Psoas muscle (tissue), 8 donors: Measurements from ENCODE around the gene RFX1. TPM values are rescaled to one million over a fixed set of nuclear protein-coding genes. Genes with fewer than 3 reads are reported as not detected.

Experiments
- ATAC-seq, 4 donors: fragments of 200-7000 bp; cut with Tn5 transposase; one replicate each; pipeline ENCODE4 v1.9.1; 2020; ENCODE audit warnings: moderate library complexity in 3 of 4, mild to moderate bottlenecking in 2 of 4
- DNase-seq, 2 donors: peaks; one replicate each; pipeline ENCODE4 v3.0.0-alpha.2; 2020
- H3K27ac ChIP-seq: fragments of 200-600 bp; one replicate; pipeline ENCODE4 v1.8.0; 2022
- H3K27me3 ChIP-seq, 3 donors: fragments of 200-600 bp in 1 of 3; one replicate each; pipeline versions ENCODE4 v1.6.1 to v1.8.0; 2013 to 2022; ENCODE audit warnings: low read length in 2 of 3, mild to moderate bottlenecking in 2 of 3, moderate library complexity in 1 of 3; ENCODE audit not compliant: insufficient read depth in 3 of 3
- H3K36me3 ChIP-seq, 2 donors: fragments of 200-600 bp in 1 of 2; one replicate each; pipeline versions ENCODE4 v1.6.1 to v1.8.0; 2013 to 2022; ENCODE audit warnings: low read depth in 1 of 2, mild to moderate bottlenecking in 1 of 2, moderate library complexity in 1 of 2; ENCODE audit not compliant: insufficient read depth in 1 of 2
- H3K4me1 ChIP-seq: fragments of 200-600 bp; one replicate; pipeline ENCODE4 v1.8.0; 2022
- H3K4me3 ChIP-seq: fragments of 200-600 bp; one replicate; pipeline ENCODE4 v1.8.0; 2022; ENCODE audit warnings: mild to moderate bottlenecking
- H3K9me3 ChIP-seq: fragments of 200-600 bp; one replicate; pipeline ENCODE4 v1.8.0; 2022
- CTCF ChIP-seq: fragments of 200-600 bp; IDR thresholded peaks from one replicate; pipeline ENCODE4 v1.8.0; 2022; ENCODE audit warnings: antibody characterized with exemption
- WGBS, 3 donors: extraction: QIAGEN DNeasy Blood & Tissue Kit; methylation state at CpG; one replicate each; pipeline versions ENCODE4 v1.1.6 to v1.1.7; 2013; 5-methylcytosine and 5-hydroxymethylcytosine counted together
- intact Hi-C, 2 donors: fragments of 100-400 bp; cut with DNase I; formaldehyde crosslinking; loops; one replicate each; pipeline versions ENCODE4 v1.11.0 to v1.14.2; 2022
- polyA plus RNA-seq, 3 donors: library from polyadenylated mRNA; stranded (reverse); fragments of 200-250 nt; gene quantifications; one replicate each; pipeline ENCODE4 v1.2.3, GENCODE V29; 2013
- total RNA-seq, 4 donors: library from RNA; stranded (reverse); fragmentation: NEBNext Ultra II Directional in 2 of 4; extraction: Animal tissue kit (Norgen Biotek cat#: 25700) in 2 of 4; gene quantifications; one replicate each; pipeline versions ENCODE4 v1.2.1 to v1.2.4, GENCODE V29; 2021 to 2023
- donor health status: healthy with polysubstance abuse.
- donor health status: DM: no; HTN: no; CAD: no; lungs with moderate emphysema.
- donor health status: Bipolar disorder and iron deficiency.
- donor health status: healthy.
- donor health status: DM: yes; HTN: yes; CAD: no.
- donor health status: DM: no; HTN: no; CAD: no.
- donor health status: DM: no; HTN: no; CAD: no.
- donor health status: DM: yes; HTN: yes; CAD: no.

RFX1 gene
- total and polyA plus RNA-seq, 7 donors: 2.9 to 10.1 (median 6.4) TPM

DNA sequence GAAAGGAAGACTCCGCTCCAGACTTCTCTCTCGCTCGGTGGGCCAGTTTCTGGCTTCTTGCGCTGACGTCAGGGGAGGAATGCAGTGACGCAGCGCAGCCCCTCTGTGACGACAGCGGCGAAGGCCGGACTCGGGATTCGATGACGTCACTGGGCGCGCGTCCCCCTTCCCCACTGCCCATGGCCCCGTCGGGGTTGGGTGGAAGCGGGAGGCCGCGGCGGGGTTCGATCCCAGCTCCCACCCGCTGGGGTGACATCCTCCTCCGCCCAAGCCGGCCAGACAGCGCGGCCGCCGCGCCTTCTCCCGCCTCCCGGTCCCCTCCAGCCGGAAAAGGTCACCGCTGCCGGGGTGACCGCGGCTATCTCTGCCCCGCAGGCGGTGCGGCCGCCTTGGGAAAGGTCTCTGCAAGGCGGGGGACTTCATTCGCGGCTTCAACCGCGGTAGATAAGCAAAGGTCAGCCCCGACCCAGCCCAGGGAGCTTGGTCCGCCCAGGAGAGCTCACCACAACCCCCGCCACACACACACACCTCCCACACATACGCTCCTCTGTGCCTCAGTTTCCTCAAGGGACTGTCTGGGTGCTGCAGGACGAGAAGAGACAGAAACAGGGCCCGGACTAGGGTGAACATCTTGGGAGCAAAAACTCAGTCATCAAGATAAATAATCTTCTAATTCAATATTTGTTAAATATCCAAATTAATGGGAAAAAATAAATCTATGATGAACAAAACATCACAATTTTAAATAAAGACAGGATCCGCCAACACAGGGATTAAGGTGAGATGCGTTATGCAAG lies 844 bp upstream of the RFX1 start:
- WGBS, 3 donors: 4 to 8% (median 6%) methylated on average over 50 to 56 of the region's 56 CpGs
- H3K36me3 ChIP-seq: no peaks in the 10 kb centered on the region
- H3K27ac ChIP-seq: peak overlapping the region; percentile 98
- intact Hi-C loops: loop anchor here in 1 of 2 donors (5.0 kb wide), 1 partner anchor 65 kb away; the partner anchor contains the start of gene MISP3
- DNase-seq (peak; percentile 90 to 95), ATAC-seq (peak; percentile 55 to 67 (median 57))
- H3K9me3 ChIP-seq: no peaks in the 10 kb centered on the region
- H3K4me3 ChIP-seq: peak overlapping the region; percentile 91
- peaks cover 34% of the 10 kb centered on the region for H3K4me1 ChIP-seq
- TF ChIP-seq CTCF: no peak
- H3K27me3 ChIP-seq: no peaks in the 10 kb centered on the region

- ATAC-seq (peak; percentile 66 to 70 (median 68)), DNase-seq (peak; percentile 91 to 96)
- H3K4me3 ChIP-seq: peak overlapping the region; percentile 82
- WGBS, 3 donors: 6 to 20% (median 11%) methylated on average over 15 to 50 of the region's 50 CpGs
- no peaks in the 10 kb centered on the region for H3K36me3 ChIP-seq
- H3K4me1 ChIP-seq: peaks cover 45% of the 10 kb centered on the region
- no peaks in the 10 kb centered on the region for H3K9me3 ChIP-seq
- H3K27ac ChIP-seq: peak overlapping the region; percentile 98
- intact Hi-C loops: loop anchor here in 1 of 2 donors (5.0 kb wide), 1 partner anchor 67 kb away; the partner anchor contains the start of gene MISP3
- no peaks in the 10 kb centered on the region for H3K27me3 ChIP-seq
- TF ChIP-seq CTCF: no peak
These were observed 603 bp downstream of the RFX1 start for GRCh38 chr19:14005349-14006084.

DNA sequence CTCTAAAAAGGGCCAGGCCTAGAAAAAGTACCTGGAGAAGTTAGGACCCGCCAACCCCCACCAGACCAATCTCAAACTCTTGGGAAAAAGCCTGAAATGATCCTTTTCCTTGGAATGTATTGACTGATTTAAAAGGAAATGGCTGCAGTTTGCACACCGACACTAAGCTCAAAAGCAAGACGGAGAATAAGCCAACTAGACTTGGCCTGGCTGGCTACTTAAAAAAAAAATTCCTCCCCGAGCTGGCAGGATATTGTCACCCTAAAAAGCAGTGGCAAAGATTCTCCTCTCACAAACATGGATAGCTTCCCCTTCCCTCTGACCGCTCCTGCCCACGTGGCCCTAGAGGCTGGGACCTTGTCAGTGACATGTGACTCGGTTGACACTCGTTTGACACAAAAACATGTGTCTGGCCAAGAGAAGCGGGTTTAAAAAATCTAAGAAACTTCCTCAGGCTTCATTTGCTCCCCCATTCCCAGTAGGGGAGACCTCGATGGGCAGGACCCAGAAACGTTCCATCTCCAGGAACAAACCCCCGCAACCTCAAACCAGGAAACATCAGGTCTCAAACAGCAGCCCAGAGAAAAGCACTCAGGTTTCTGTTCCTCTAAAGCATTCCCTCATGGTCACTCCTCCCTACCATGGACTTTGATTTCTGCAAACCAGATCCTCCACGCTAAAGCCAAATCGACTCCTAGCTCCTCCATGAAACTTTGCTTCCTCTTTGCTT lies 1.3 kb downstream of the RFX1 start:
- peak overlapping the region; percentile 82 for H3K4me3 ChIP-seq
- peak overlapping the region; percentile 98 for H3K27ac ChIP-seq
- intact Hi-C loops: loop anchor here in 1 of 2 donors (5.0 kb wide), 1 partner anchor 68 kb away; the partner anchor contains the start of gene MISP3
- DNase-seq (peak; percentile 58 to 74), ATAC-seq (peak in 3 of 4 donors; percentile 17 to 26 (median 26))
- TF ChIP-seq CTCF: no peak
- 12 to 15% (median 13%) methylated on average over 14 of the region's 14 CpGs for WGBS, 3 donors
- H3K9me3 ChIP-seq: no peaks in the 10 kb centered on the region
- no peaks in the 10 kb centered on the region for H3K27me3 ChIP-seq
- no peaks in the 10 kb centered on the region for H3K36me3 ChIP-seq
- peaks cover 45% of the 10 kb centered on the region for H3K4me1 ChIP-seq

- H3K27ac ChIP-seq: peak overlapping the region; percentile 98
- WGBS, 3 donors: 21 to 36% (median 21%) methylated on average over 10 of the region's 10 CpGs
- no peak for TF ChIP-seq CTCF
- no peaks in the 10 kb centered on the region for H3K9me3 ChIP-seq
- intact Hi-C loops: no loop called here
- peak in 1 of 2 donors; percentile 19 for DNase-seq
- H3K27me3 ChIP-seq: no peaks in the 10 kb centered on the region
- peaks cover 45% of the 10 kb centered on the region for H3K4me1 ChIP-seq
- peak overlapping the region; percentile 23 for H3K4me3 ChIP-seq
- no peaks in the 10 kb centered on the region for H3K36me3 ChIP-seq
- no peak for ATAC-seq
These were observed 2.7 kb downstream of the RFX1 start for GRCh38 chr19:14003251-14004055.
